Heart left ventricle (tissue), 16 donors: ENCODE results near the gene PDGFRB. TPM values are rescaled to one million over a fixed set of nuclear protein-coding genes. Genes with fewer than 3 reads are reported as not detected.

Source experiments
- ATAC-seq, 4 donors: fragments of 200-7000 bp; cut with Tn5 transposase; one replicate each; pipeline ENCODE4 v1.9.1; 2020 to 2022; ENCODE audit warnings: moderate library complexity in 4 of 4, mild to moderate bottlenecking in 3 of 4, moderate number of reproducible peaks in 1 of 4
- DNase-seq, 5 donors: peaks; one replicate each; pipeline ENCODE4 v3.0.0-alpha.2; 2020
- H3K27ac ChIP-seq, 12 donors: fragments of 200-600 bp; sonication (generic) in 4 of 12; one replicate each; pipeline versions ENCODE4 v1.5.0 to v1.8.0; 2016 to 2022; ENCODE audit warnings: mild to moderate bottlenecking in 2 of 12
- H3K27me3 ChIP-seq, 9 donors: fragments of 200-600 bp; sonication (generic) in 2 of 9; one replicate each; pipeline versions ENCODE4 v1.5.1 to v1.8.0; 2016 to 2022; ENCODE audit warnings: mild to moderate bottlenecking in 3 of 9
- H3K36me3 ChIP-seq, 9 donors: fragments of 200-600 bp; sonication (generic) in 2 of 9; one replicate each; pipeline versions ENCODE4 v1.5.0 to v1.8.0; 2018 to 2022; ENCODE audit warnings: mild to moderate bottlenecking in 2 of 9
- H3K4me1 ChIP-seq, 12 donors: fragments of 200-600 bp; sonication (generic) in 4 of 12; one replicate each; pipeline versions ENCODE4 v1.5.0 to v1.8.0; 2016 to 2022; ENCODE audit warnings: mild to moderate bottlenecking in 3 of 12
- H3K4me3 ChIP-seq, 12 donors: fragments of 200-600 bp; sonication (generic) in 4 of 12; one replicate each; pipeline versions ENCODE4 v1.5.0 to v1.8.0; 2017 to 2022; ENCODE audit warnings: mild to moderate bottlenecking in 9 of 12, moderate library complexity in 4 of 12
- H3K9me3 ChIP-seq, 12 donors: fragments of 200-600 bp; sonication (generic) in 4 of 12; one replicate each; pipeline versions ENCODE4 v1.5.0 to v1.8.0; 2016 to 2022; ENCODE audit warnings: mild to moderate bottlenecking in 1 of 12
- CTCF ChIP-seq, 12 donors: fragments of 200-600 bp; sonication (generic) in 4 of 12; IDR thresholded peaks; one replicate each; pipeline versions ENCODE4 v1.5.0 to v1.8.0; 2018 to 2022; ENCODE audit warnings: antibody characterized with exemption in 12 of 12, mild to moderate bottlenecking in 5 of 12
- POLR2A ChIP-seq, 2 donors: fragments of 450-650 bp; IDR thresholded peaks; one replicate each; pipeline ENCODE4 v1.6.1; 2017; ENCODE audit warnings: antibody characterized with exemption in 2 of 2, mild to moderate bottlenecking in 2 of 2, moderate library complexity in 2 of 2
- WGBS, 4 donors: extraction: QIAGEN DNeasy Blood & Tissue Kit in 2 of 4; methylation state at CpG; one replicate each; pipeline versions ENCODE4 v1.1.5 to v1.1.7; 2013 to 2018; 5-methylcytosine and 5-hydroxymethylcytosine counted together
- intact Hi-C, 10 donors: fragments of 100-400 bp; cut with DNase I; formaldehyde crosslinking; loops; one replicate each; pipeline versions ENCODE4 v1.11.1 to v1.14.2; 2022
- polyA plus RNA-seq, 2 donors: library from polyadenylated mRNA; stranded (reverse); fragments of 200-250 nt; gene quantifications; one replicate each; pipeline ENCODE4 v1.2.3, GENCODE V29; 2013
- total RNA-seq, 9 donors: library from RNA; depleted of rRNA in 2 of 9; stranded (reverse); fragments of >200 nt in 2 of 9; fragmentation: NEBNext Ultra II Directional in 3 of 9; extraction: Animal tissue kit (Norgen Biotek cat#: 25700) in 3 of 9; gene quantifications; one replicate each; pipeline versions ENCODE4 v1.1.0 to v1.2.4, GENCODE V29; 2016 to 2023
- donor health status: ischemic (EF 13 %, LVEDD 7.1; RV severe dilation, severe dysfunction).
- donor health status: healthy with polysubstance abuse.
- donor health status: DM: no; HTN: yes; CAD: no.
- donor health status: DM: no; HTN: no; CAD: no.
- donor health status: ischemic (EF 25% LVEDD 6.9; RV normal size, moderate dysfunction).
- donor health status: ischemic (EF 25% LVEDD 5.7; RV mildly dilated, moderate dysfunction).
- donor health status: healthy.
- donor health status: DM: yes; HTN: yes; CAD: no.
- donor health status: ischemic (EF 35%, LVEDD 5.7; RV mildly dilated, moderate dysfunction).
- donor health status: nonischemic (EF 11% LVEDD 7.7; RV severe dilation, severe dysfunction).
- donor health status: DM: yes; HTN: yes; CAD: no.
- donor health status: PGD.
- donor health status: ischemic (EF 29% LVEDD 5.4; RV normal size, mild dysfunction).
- donor health status: nonischemic (EF 23%, LVEDD 6.1; RV moderate dilation, normal function).

Gene PDGFRB
- total and polyA plus RNA-seq, 11 donors, result 27.6 to 112 (median 45.6) TPM

- ATAC-seq, result peak; percentile 41 to 70 (median 56)
Measured at GRCh38 chr5:150161242-150162141, 5.8 kb upstream of the PDGFRB start.

DNA sequence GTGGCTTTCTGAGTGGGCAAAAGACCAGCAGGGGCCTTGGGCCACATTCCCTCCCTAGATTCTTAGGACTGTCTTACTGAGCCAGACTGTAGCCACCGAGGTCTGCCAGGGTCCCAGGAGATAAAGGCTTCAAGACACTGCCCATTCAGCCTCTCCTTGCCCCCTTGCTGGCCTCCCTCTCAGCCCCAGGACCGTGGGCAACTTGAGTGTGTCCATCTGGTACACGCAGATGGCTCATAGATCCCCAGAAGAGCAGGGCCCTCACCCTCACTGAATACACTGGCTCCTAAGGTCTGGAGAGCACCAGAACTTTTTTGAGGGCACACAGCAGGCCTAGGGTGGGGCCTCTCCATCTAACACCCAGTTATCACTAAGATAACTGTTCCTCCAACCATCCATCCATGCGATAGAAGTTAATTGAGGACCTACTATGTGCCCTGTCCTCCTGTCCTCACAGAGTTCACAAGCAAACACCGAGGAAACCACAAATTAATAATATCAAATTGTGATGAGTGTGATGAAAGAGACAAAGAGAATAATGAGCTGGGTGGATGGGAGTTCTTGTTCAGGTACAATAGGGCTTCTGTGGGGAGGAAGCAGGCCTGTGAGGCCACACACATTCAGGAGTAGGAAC lies 4.9 kb upstream of the PDGFRB start:
- no peaks in the 10 kb centered on the region for H3K36me3 ChIP-seq
- intact Hi-C loops, result loop anchor here (1.0 to 10.0 kb wide), 8 partner anchors 30 to 277 kb away; partner anchors contain the start of gene TCOF1 (in 1 of the 10)
- H3K4me3 ChIP-seq, result no peak overlapping the region
- ATAC-seq, result no peak
- peak overlapping the region; percentile 73 to 96 (median 84) for H3K27ac ChIP-seq
- no peaks in the 10 kb centered on the region for H3K9me3 ChIP-seq
- WGBS, 4 donors, result 49 to 72% (median 65%) methylated on average over 5 of the region's 5 CpGs
- no peaks in the 10 kb centered on the region for H3K27me3 ChIP-seq
- no peak for DNase-seq
- H3K4me1 ChIP-seq, result peaks cover 0 to 95% (median 61%) of the 10 kb centered on the region in 12 donors
- no peak for TF ChIP-seq CTCF (IDR thresholded peaks at IDR 0.05)
- TF ChIP-seq POLR2A (IDR thresholded peaks at IDR 0.05), result no peak

More at GRCh38 chr5:150161242-150162141, 5.8 kb upstream of the PDGFRB start:
- H3K9me3 ChIP-seq, result no peaks in the 10 kb centered on the region
- peaks cover 0 to 85% (median 58%) of the 10 kb centered on the region in 12 donors for H3K4me1 ChIP-seq
- peak overlapping the region in 11 of 12 donors; percentile 37 to 96 (median 84) for H3K27ac ChIP-seq
- DNase-seq, result peak; percentile 82 to 91 (median 83)
- 39 to 46% (median 43%) methylated on average over 14 of the region's 14 CpGs for WGBS, 4 donors
- H3K36me3 ChIP-seq, result no peaks in the 10 kb centered on the region
- intact Hi-C loops, result loop anchor here (1.0 to 10.0 kb wide), 8 partner anchors 31 to 276 kb away; partner anchors contain the start of gene TCOF1 (in 1 of the 10)
- TF ChIP-seq POLR2A (IDR thresholded peaks at IDR 0.05) (no peak), CTCF (IDR thresholded peaks at IDR 0.05) (peak; percentile 83 to 95 (median 91))
- H3K27me3 ChIP-seq, result peaks cover 0 to 4% (median 0%) of the 10 kb centered on the region in 9 donors
- H3K4me3 ChIP-seq, result no peak overlapping the region

DNA sequence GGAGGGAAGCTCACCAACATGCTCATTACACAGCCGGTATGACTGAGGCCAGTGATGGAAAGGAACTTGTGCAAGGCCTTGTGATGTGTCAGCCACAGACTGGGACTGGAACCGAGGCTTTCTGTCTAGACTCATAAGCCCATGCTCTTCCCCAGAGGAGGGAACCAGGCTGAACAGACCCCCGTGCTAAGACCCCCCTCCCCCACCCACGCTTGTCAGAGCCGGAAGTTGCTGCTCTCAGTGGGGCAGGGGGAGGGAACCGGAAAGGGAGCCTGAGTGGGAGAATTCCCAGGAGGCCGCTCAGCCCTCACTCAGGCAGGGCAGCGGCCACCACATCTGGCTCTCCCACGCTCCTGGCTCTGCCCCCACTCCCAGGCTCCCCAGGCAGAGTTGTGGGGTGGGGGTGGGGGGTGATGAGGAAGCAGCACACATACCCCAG lies 4.1 kb upstream of the PDGFRB start:
- no peaks in the 10 kb centered on the region for H3K36me3 ChIP-seq
- ATAC-seq (peak in 3 of 4 donors; percentile 3 to 51 (median 46)), DNase-seq (peak; percentile 82 to 87 (median 85))
- no peak for TF ChIP-seq POLR2A (IDR thresholded peaks at IDR 0.05)
- TF ChIP-seq CTCF (IDR thresholded peaks at IDR 0.05), result no peak
- peaks cover 0 to 92% (median 60%) of the 10 kb centered on the region in 12 donors for H3K4me1 ChIP-seq
- H3K9me3 ChIP-seq, result no peaks in the 10 kb centered on the region
- no peak overlapping the region for H3K4me3 ChIP-seq
- peak overlapping the region; percentile 73 to 96 (median 84) for H3K27ac ChIP-seq
- 43 to 62% (median 57%) methylated on average over 8 to 9 of the region's 9 CpGs for WGBS, 4 donors
- intact Hi-C loops, result loop anchor here in 7 of 10 donors (2.0 to 10.0 kb wide), 7 partner anchors 29 to 278 kb away; partner anchors contain the start of gene TCOF1 (in 1 of the 7)
- H3K27me3 ChIP-seq, result no peaks in the 10 kb centered on the region
